ENCODE results near the gene NHSL2.

Gene NHSL2

DNA sequence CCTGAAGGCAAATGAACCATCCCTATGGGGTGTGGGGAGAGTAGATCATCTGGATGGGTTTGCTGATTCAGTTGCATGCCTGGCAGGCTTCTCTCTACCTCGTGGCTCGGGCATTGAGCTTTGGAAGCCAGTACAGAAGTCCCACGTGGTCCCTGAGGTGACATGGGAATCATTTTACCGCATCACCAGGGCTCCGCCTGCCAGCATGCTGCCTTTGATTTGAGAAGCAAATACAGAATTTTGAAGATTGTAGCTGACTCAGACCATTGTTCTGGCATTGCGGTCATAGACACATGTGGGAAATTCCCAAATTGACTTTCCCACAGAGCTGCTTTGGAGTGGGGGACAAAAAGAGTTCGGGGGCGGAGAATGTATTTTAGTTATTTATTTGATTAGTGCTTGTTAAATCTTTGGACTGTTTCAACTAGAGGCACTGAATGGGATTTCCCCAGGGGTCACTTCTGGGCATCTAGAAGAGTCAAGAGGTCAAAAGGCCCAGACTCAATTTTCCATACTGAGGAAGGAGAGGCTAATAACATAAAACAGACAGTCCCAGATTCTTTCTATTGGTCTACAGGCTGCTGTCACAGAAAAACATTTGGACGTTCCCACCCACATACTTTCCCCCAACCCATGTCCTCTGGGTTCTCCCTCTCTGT lies 79.3 kb downstream of the NHSL2 start:
- FAIRE-seq (no peak), DNase-seq (ENCODE audit: low spot score) (peak; percentile 23)

DNA sequence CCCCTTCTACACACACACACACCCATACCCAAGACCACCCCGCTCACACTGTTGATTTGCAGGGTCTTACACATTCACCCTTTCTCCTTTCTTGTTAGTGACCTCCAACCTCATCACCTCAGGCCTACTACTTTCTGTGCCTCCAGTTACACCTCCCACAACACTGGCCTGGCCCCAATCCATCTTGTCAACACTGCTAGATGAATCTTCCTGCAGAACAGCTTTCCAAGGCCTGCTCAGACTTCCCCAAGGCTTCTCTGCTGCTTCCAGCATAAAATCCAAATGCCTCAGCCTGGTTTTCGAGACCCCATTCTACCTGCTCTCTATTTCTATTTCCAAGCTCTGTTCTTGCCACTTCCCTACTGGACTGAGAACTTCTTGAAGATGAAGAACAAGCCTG lies 79.9 kb downstream of the NHSL2 start:
- DNase-seq (ENCODE audit: low spot score) (no peak), FAIRE-seq (no peak)

DNA sequence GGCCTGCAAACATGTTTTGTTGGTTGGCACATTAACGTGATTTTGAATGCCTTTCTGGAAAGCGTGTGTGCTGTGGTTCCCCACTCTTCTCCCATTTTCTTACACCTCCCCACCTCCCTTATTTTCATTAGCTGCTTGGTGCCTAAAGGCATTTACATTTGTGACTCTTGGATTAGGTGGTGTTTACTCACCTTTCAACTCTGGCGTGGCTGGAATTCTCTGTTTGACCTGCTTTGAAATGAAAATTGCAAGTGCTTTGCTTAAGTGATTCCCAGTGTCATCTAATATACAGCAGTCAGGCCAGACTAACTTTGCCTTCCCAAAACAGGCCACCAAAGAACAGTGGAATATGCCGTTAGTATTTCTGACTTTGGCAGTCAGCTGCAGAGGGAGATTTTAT lies 80.5 kb downstream of the NHSL2 start:
- DNase-seq (ENCODE audit: low spot score) (no peak), FAIRE-seq (no peak)

DNA sequence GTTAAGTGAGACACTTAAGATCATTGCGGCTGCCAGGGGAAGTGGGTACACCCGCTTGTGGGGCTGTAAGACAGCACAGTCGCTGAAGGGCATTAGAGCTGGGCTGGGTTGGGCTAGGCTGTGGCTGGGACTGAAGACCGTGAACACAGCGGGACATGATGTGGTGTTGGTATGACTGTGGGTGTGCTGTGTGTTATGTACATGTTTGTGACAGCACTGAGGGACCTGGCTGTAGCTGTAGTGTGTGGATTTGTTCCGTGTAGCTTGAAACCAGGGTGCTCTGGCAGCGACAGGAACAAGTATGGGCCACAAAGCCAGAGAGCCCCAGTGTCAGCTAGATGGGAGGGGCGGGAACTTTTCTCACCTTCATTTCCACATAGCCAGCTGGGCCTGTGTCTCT lies 82.1 kb downstream of the NHSL2 start:
- DNase-seq (ENCODE audit: low spot score) (no peak), FAIRE-seq (no peak)

DNA sequence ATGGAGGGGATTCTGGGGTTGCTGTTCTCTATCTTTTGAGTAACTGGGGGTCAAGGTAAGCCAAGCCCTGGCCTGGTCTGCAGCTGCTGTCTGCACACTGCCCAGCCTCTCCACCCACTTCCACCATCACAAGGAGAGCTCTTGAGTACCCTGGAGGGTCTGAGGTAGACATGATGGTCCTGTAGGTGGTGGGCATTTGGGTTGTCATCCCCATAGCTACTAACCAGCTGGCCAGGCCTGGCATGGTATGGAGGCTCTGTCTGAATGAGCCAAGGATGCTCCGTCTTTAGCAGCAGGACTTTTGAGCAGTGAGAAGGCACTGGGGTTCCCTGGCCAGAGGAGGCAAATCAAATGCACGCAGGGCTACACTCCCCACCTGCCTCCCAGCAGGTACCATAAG lies 82.7 kb downstream of the NHSL2 start:
- no peak for FAIRE-seq
- DNase-seq (ENCODE audit: low spot score) = no peak

DNA sequence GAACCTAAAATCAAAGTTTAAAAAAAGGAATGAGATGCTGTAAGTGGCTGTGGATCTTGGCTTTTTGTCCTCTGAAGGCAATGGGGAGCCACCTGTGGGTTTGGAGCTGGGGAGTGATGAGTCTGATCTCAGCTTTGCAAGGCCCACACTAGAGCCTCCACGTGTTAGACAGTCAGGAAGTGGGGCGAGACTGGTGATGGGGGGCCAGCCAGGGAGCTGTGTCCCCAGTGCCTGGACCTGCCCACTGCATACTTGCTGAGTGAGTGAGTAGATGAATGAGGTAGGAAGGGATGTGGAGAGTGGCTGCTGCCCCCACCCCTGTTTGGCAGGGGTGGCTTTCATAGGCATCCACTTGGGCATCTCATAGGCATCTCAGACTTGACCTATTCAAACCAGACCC lies 84.0 kb downstream of the NHSL2 start:
- no peak for DNase-seq (ENCODE audit: low spot score)
- FAIRE-seq = no peak

DNA sequence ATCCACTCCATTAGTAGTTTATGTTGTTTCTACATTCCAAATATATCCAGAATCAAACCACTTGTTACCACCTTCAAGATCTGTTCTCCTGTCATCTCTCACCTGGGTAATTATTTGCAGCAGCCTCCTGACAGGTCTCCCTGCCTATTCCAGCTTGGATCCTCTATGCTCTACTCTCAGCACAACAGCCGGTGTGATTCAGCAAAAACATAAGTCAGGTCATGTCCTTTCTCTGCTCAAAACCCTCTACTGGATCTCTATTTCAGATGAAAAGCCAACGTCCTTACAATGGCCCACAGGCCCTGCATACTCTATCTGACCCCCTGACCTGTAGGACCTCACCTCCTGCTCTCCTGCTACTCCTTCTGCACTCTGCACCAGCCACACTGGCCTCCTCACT lies 84.5 kb downstream of the NHSL2 start:
- no peak for FAIRE-seq
- no peak for DNase-seq (ENCODE audit: low spot score)

DNA sequence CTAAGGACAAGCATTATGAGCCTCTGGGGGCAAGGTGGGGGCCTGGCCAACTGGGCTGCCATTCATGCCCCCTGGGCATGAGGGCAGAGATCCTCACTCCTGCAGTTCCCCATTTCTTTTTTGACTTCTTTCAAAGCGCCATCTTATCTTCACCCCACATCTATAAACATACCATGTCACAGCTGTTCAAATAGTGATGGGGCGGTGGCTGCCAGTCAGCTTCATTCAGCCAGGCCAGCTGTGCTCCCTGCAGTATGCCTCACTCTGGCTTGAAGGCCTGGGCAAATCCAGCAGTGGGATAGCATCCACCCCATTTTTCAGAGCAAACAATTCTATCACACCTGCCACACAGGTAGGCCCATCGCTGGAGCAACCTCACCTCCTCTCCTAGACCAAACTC lies 85.5 kb downstream of the NHSL2 start:
- FAIRE-seq (no peak), DNase-seq (ENCODE audit: low spot score) (no peak)

DNA sequence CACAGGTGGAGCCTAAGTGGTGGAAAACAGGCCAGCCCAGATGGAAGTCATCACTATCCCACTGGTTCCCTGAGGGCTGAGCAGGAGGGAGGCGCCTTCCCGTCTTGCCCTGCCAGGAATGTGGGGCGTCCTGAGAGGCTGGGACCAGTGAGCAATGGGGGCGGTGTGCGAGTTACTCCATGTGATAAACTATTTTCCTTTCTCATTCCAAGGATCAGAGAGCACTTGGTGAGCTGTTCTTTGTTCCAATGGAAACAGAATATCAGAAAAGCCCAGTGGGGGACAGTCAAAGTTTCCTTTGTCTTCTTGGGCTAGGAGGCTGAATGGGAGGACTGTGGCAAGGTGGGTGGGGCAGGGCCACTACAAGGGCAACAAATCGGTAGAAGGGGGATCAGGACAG lies 86.2 kb downstream of the NHSL2 start:
- no peak for DNase-seq (ENCODE audit: low spot score)
- FAIRE-seq = no peak

DNA sequence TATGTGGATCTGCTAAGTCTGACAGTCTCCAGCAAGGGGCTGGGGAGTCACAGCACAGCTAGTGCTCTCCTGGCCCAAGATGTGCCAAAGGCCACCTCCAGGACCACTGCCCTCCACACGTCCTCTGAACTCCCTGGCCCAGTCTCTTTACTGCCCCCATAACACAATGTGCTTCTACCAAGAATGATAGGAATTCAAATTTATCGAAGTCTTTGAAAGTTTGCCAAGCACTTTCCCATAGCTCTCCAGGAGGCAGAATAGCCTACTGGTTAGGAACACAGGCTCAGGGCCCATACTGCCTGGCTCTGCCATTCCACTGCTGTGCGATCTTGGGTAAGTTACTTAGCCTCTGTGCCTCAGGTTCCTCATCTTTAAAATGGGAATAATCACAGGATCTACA lies 86.7 kb downstream of the NHSL2 start:
- DNase-seq (ENCODE audit: low spot score) (no peak), FAIRE-seq (no peak)

DNA sequence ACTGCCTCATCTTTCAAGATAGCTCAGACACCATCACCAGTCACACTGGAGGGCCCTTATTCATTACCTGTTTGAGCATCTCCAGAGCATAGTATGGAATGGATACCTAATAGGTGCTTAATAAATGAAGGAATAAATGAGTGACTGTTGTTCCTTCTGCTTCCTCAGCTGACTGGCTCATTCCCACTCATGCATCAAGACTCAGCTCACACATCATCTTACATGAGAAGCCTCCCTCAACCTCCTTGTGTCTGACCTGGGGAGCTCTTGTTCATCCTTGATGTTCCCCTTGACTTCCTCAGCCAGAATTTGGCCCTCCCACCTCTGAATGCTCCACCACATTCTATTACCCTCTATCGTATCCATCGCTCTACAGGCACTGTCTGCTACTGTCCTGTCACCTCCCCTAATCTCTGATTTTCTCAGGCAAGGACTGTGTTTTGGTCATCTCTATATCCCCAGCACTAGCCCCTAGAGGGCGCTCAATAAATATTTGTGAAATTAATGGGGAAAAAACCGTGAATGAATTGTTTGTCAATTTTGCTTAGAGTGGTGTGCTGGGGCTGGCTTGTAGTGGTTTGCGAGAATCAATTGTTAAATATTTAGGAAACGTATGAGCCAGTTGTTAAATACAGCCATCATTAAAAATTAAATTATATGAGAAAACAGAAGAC lies 88.3 kb downstream of the NHSL2 start:
- DNase-seq (ENCODE audit: low spot score) (peak; percentile 35), FAIRE-seq (no peak)

DNA sequence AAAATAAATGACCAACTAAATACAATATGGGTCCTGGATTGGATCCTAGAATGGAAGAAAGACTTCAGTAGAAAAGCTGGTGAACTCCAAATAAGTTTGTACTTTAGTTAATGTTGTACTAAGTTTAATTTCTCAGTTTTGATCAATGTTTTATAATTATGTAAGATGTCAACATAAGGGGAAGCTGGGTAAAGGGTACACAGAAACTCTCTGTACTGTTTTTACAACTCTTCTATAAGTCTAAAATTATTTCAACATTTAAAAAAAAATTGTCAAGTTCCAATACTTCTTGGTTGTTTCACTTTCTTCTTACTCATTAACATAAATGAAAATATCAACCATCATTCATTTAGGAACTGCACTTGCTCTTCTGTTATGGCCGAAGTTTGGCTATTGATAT lies 88.9 kb downstream of the NHSL2 start:
- no peak for DNase-seq (ENCODE audit: low spot score)
- no peak for FAIRE-seq

DNA sequence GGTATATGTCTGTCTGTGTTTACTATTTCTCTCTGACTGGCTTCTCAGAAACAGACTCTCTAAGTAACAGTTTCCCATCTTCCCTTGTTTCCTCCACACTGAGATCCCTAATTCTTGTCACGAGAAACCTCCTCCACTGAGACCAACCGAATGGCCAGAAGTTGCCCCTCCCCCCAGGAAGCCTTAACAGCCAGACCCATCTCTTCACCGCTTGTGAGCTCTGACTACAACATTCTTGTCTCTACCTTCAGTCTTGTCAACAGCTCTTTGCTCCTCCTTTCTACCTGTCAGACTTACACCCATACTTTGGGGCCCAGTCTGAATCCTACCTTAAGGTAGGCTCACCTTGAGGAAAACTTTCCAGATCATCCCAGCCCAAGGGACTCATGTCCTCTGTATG lies 90.8 kb downstream of the NHSL2 start:
- FAIRE-seq (no peak), DNase-seq (ENCODE audit: low spot score) (no peak)

DNA sequence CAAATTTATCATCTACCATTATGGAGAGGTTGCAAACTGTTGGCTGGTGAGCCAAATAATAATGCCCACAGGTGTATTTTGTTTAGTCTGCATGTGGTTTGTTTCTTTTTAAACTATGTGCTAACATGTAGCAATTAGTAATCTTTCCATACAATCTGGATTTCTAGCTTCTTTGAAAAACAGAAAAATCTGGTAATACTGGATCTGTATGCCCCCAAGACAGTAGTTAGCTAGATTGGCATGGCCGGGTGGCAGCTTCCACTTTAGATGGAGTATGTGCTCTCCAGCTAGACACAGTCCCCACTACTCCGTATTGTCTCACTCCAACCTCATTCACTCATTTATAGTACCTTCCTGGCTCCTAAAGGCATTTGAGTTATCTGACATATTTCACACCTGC lies 91.3 kb downstream of the NHSL2 start:
- DNase-seq (ENCODE audit: low spot score) (no peak), FAIRE-seq (no peak)

DNA sequence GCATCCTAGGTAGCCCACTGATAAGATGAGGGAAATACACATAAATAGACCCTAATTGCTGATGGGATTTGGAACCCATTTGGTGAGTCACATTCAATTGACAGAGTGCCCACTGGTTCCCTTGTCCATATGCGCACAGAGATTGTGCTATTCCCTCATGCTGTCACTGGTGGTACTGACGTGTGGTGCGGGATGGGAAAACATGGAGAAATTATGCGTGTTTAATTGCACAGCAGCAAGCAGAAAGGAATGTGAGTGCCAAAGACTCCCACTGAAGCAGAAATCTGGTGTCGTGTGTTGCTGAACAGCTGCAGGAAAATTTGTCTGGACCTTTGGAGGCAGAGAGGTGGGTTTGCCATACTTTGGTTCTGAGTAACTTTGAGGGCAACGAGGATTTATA lies 92.2 kb downstream of the NHSL2 start:
- FAIRE-seq (no peak), DNase-seq (ENCODE audit: low spot score) (no peak)

DNA sequence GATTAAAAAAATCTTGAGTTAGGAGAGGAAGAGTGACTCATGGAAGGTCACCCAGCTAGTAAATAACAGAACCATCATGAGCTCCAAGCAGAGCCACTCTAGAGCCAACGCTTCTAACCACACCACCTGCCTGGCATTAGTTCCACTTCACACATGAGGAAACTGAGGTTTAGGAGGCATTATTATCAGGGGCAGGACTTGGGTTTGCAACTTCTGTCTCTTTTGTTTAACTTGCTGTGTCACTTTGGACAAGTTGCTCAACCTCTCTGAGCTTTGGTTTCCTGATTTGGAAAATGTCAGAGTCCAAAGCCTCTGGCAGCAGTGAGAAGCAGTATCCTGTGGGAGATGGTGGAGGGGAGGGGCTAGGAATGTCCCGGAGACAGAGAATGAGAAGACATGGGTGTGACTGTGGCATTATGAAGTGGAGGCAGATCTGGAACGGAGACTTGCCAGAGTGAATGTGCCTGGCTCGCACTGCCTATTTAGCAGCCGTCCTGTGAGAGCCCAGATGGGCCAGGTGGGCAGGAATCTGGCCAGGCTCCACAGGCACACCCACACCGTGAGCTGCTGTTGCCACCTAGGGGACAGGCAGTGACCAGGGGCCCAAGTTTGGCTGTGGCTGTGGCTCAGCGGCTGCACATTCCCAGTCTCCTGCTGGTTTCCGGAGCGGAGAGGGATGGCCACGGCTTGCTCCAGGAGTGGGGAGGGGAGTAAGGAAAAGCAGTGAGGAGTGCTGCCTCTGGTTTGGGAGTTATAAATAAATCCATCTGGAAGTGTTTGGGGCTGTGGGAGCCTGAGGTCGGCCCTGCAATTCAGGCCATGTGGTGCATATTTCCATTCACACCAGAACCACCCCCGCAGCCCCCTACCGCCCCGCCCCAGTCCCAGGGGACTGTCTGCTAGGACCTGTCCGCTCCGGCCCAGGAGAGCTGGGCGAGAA lies 93.4 kb downstream of the NHSL2 start:
- DNase-seq (ENCODE audit: low spot score) = peak; percentile 47
- FAIRE-seq = no peak

DNA sequence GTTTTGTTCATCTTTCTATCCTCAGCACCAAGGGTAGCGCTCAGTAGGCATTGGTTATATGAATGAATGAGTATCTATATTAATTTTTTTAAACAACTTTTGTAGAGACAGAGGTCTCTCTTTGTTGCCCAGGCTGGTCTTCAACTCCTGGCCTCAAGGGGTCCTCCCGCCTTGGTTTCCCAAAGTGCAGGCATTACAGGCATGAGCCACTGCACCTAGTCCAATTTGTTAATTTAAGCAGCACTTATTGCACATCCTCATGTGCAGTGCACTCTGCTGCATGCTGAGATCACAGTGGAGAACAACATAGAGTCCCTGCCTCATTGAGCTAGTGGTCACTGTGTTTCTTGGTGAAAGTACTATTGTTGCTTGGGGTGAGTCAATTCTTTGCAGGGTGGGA lies 94.4 kb downstream of the NHSL2 start:
- no peak for FAIRE-seq
- no peak for DNase-seq (ENCODE audit: low spot score)

DNA sequence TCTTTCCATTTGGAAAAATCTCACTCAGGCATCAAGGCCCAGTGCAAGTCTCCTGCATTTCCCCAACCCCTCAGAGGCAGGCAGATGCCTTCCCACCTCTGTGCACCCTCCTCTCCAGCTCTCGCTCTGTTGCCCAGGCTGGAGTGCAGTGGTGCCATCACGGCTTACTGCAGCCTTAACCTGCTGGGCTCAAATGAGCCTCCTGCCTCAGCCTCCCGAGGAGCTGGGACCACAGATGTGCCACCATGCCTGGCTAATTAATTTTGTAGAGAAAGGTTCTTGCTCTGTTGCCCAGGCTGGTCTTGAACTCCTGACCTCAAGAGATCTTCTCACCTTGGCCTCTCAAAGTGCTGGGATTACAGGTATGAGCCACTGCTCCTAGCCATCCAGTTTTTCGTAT lies 95.8 kb downstream of the NHSL2 start:
- DNase-seq (ENCODE audit: low spot score) (no peak), FAIRE-seq (no peak)

DNA sequence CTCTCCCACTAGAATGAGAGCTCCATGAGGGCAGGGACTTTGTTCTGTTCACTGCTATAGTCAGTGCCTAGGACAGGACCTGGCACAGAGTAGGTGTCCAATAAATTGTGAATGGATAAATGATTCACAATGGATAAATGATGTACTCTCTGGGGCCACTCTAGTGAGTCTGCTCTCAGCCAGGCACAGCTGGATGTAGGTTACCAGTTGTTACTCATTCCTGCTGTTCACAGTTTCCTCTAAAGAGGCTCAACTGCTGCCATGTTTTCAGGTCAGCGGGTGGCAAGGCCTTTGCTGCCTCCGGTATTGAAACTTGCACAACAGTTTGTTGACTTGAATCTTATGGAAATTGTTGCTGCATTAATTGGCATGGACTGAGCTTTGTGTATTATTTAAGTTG lies 99.1 kb downstream of the NHSL2 start:
- FAIRE-seq (no peak), DNase-seq (ENCODE audit: low spot score) (no peak)

DNA sequence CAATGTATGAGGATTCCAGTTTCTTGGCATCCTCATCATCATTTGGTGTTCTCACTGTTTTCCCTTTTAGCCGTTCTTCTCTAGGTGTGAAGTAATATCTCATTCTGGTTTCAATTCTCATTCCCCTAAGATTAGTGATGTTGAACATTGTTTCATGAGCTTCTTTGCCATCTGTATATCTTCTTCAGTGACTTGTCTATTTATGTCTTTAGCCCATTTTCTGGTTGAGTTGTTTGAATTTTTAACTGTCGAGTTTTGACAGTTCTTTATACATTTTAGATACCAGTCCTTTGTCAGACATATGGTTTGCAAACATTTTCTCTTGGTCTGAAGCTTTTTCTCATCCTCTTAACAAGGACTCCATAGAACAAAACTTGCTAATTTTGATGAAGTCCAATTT lies 101.1 kb downstream of the NHSL2 start:
- no peak for DNase-seq (ENCODE audit: low spot score)
- no peak for FAIRE-seq

DNA sequence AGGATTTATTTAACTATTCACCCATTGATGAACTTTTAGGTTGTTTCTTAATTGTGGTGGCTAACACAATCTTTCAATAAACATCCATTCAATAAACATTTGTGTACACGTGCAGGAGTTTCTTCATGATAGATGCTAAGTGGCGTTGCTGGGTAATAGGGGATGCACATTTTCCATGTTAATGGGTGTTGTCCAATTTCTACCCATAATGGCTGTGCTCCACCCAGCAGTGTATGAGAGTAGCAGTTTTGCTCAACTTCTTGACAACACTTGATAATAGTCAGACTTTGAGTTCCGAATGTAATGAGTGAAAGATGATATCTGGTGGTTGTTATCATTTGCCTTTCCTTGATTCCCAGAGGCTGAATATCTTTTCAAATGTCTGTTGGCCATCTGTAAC lies 104.7 kb downstream of the NHSL2 start:
- FAIRE-seq (no peak), DNase-seq (ENCODE audit: low spot score) (no peak)

All from urothelium cell line (cell line).